ENCODE data around the gene YIPF7. TPM values are rescaled to one million over a fixed set of nuclear protein-coding genes. Genes with fewer than 3 reads are reported as not detected.
A peak's percentile ranks its signal among the peaks of the same experiment; 100 is the strongest.

YIPF7 gene
- total RNA-seq, 1 experiment from 2014 or later = not detected

GRCh38 chr4:44629280-44629866 lies 22.1 kb downstream of the YIPF7 start:
- TF ChIP-seq CTCF (IDR thresholded peaks at IDR 0.05; ENCODE audit: unreplicated experiment) = peak; percentile 74
- Mint-ChIP-seq H3K27me3 (ENCODE audit: insufficient read depth, unreplicated experiment) (no peaks in the 10 kb centered on the region), H3K27ac (ENCODE audit: low read depth, unreplicated experiment) (peak overlapping the region; percentile 71), H3K9me3 (ENCODE audit: unreplicated experiment) (no peaks in the 10 kb centered on the region), H3K4me3 (ENCODE audit: unreplicated experiment) (no peak overlapping the region), H3K36me3 (ENCODE audit: insufficient read depth, unreplicated experiment) (no peaks in the 10 kb centered on the region), H3K4me1 (ENCODE audit: insufficient read depth, unreplicated experiment) (no peaks in the 10 kb centered on the region)
- ChIA-PET POLR2A (interaction anchor here (0.6 to 0.7 kb wide), 2 partner anchors 48 to 1169 kb away, joined by 3 to 5 read pairs; no protein-coding TSS in a partner anchor), CTCF (interaction anchor here (0.6 to 2.5 kb wide), 13 partner anchors 8 to 1636 kb away, joined by 3 to 18 read pairs (median 3); partner anchors contain the start of gene KCTD8)
- peak; percentile 72 for DNase-seq (ENCODE audit: unreplicated experiment)
- no TSS peak for BruUV-seq (replicated peaks)
- intact Hi-C loops (cut with micrococcal nuclease) = loop anchor here (1.0 to 2.0 kb wide), 4 partner anchors 180 to 1634 kb away; no protein-coding TSS in a partner anchor

GRCh38 chr4:44623676-44624075 lies 27.7 kb downstream of the YIPF7 start:
- BruUV-seq (replicated peaks) = no TSS peak
- ChIA-PET POLR2A (no interaction called here), CTCF (interaction anchor here (0.7 kb wide), 1 partner anchor 10 kb away, joined by 3 read pairs; no protein-coding TSS in a partner anchor)
- no peak overlapping the region for H3K4me3 Mint-ChIP-seq (ENCODE audit: unreplicated experiment)
- no peaks in the 10 kb centered on the region for H3K9me3 Mint-ChIP-seq (ENCODE audit: unreplicated experiment)
- intact Hi-C loops (cut with micrococcal nuclease) = no loop called here
- H3K4me1 Mint-ChIP-seq (ENCODE audit: insufficient read depth, unreplicated experiment) = no peaks in the 10 kb centered on the region
- no peak overlapping the region for H3K27ac Mint-ChIP-seq (ENCODE audit: low read depth, unreplicated experiment)
- H3K27me3 Mint-ChIP-seq (ENCODE audit: insufficient read depth, unreplicated experiment) = no peaks in the 10 kb centered on the region
- no peaks in the 10 kb centered on the region for H3K36me3 Mint-ChIP-seq (ENCODE audit: insufficient read depth, unreplicated experiment)
- DNase-seq (ENCODE audit: unreplicated experiment) = no peak
- no peak for TF ChIP-seq CTCF (IDR thresholded peaks at IDR 0.05; ENCODE audit: unreplicated experiment)

- CTCF ChIA-PET = interaction anchor here (1.3 kb wide), 1 partner anchor 34 kb away, joined by 3 read pairs; no protein-coding TSS in a partner anchor
- TF ChIP-seq CTCF (IDR thresholded peaks at IDR 0.05; ENCODE audit: unreplicated experiment) = no peak
- Mint-ChIP-seq H3K27me3 (ENCODE audit: insufficient read depth, unreplicated experiment) (no peaks in the 10 kb centered on the region), H3K36me3 (ENCODE audit: insufficient read depth, unreplicated experiment) (no peaks in the 10 kb centered on the region), H3K27ac (ENCODE audit: low read depth, unreplicated experiment) (no peak overlapping the region), H3K4me1 (ENCODE audit: insufficient read depth, unreplicated experiment) (no peaks in the 10 kb centered on the region), H3K9me3 (ENCODE audit: unreplicated experiment) (no peaks in the 10 kb centered on the region), H3K4me3 (ENCODE audit: unreplicated experiment) (no peak overlapping the region)
- DNase-seq (ENCODE audit: unreplicated experiment) = no peak
- intact Hi-C loops (cut with micrococcal nuclease) = no loop called here
- BruUV-seq (replicated peaks) = no TSS peak
- POLR2A ChIA-PET = no interaction called here
Measured at GRCh38 chr4:44616621-44617020, 34.8 kb downstream of the YIPF7 start.

GRCh38 chr4:44583393-44583792 lies 68.0 kb downstream of the YIPF7 start:
- Mint-ChIP-seq H3K27ac (ENCODE audit: low read depth, unreplicated experiment) (no peak overlapping the region), H3K4me3 (ENCODE audit: unreplicated experiment) (no peak overlapping the region), H3K4me1 (ENCODE audit: insufficient read depth, unreplicated experiment) (no peaks in the 10 kb centered on the region), H3K36me3 (ENCODE audit: insufficient read depth, unreplicated experiment) (no peaks in the 10 kb centered on the region), H3K9me3 (ENCODE audit: unreplicated experiment) (no peaks in the 10 kb centered on the region), H3K27me3 (ENCODE audit: insufficient read depth, unreplicated experiment) (no peaks in the 10 kb centered on the region)
- intact Hi-C loops (cut with micrococcal nuclease) = no loop called here
- ChIA-PET CTCF (interaction anchor here (0.6 to 1.0 kb wide), 7 partner anchors 12 to 475 kb away, joined by 3 to 7 read pairs (median 3); no protein-coding TSS in a partner anchor), POLR2A (no interaction called here)
- BruUV-seq (replicated peaks) = no TSS peak
- peak; percentile 24 for DNase-seq (ENCODE audit: unreplicated experiment)
- TF ChIP-seq CTCF (IDR thresholded peaks at IDR 0.05; ENCODE audit: unreplicated experiment) = peak; percentile 21

Measured in MCF 10A (cell line).